H9 (cell line): ENCODE measurements around the gene CDH4. TPM values are rescaled to one million over a fixed set of nuclear protein-coding genes. Genes with fewer than 3 reads are reported as not detected.

Experiments
- DNase-seq: peaks from one replicate; pipeline ENCODE4 v3.0.0-alpha.2; 2017
- H2AFZ ChIP-seq: one replicate; pipeline ENCODE4 v1.6.1; 2013; ENCODE audit warnings: mild to moderate bottlenecking, low read length, control low read depth, moderate library complexity
- H2AK5ac ChIP-seq: 2 replicates; pipeline ENCODE4 v1.6.1; 2013; ENCODE audit warnings: low read length, control low read depth, mixed read lengths; ENCODE audit not compliant: insufficient read length
- H2BK120ac ChIP-seq: one replicate; pipeline ENCODE4 v1.6.1; 2013; ENCODE audit warnings: low read depth, mild to moderate bottlenecking, low read length, control low read depth, inconsistent platforms; ENCODE audit not compliant: poor library complexity, severe bottlenecking
- H2BK12ac ChIP-seq: 2 replicates; pipeline ENCODE4 v1.6.1; 2013; ENCODE audit warnings: low read length, control low read depth, mixed read lengths, low read depth; ENCODE audit not compliant: insufficient read length
- H2BK15ac ChIP-seq: 2 replicates; pipeline ENCODE4 v1.6.1; 2013; ENCODE audit warnings: low read depth, low read length, control low read depth
- H2BK20ac ChIP-seq: one replicate; pipeline ENCODE4 v1.6.1; 2013; ENCODE audit warnings: low read depth, mild to moderate bottlenecking, low read length, control low read depth, inconsistent platforms; ENCODE audit not compliant: poor library complexity, severe bottlenecking
- H2BK5ac ChIP-seq: 2 replicates; pipeline ENCODE4 v1.6.1; 2013; ENCODE audit warnings: low read length, control low read depth, mixed read lengths; ENCODE audit not compliant: insufficient read length
- H3K14ac ChIP-seq: 2 replicates; pipeline ENCODE4 v1.6.1; 2013; ENCODE audit warnings: low read length, control low read depth; ENCODE audit not compliant: insufficient read depth
- H3K18ac ChIP-seq: 2 replicates; pipeline ENCODE4 v1.6.1; 2013; ENCODE audit warnings: low read depth, mild to moderate bottlenecking, mixed read lengths, low read length, control low read depth; ENCODE audit not compliant: insufficient read length
- H3K23ac ChIP-seq: 2 replicates; pipeline ENCODE4 v1.6.1; 2013; ENCODE audit warnings: low read length, control low read depth, mixed read lengths, low read depth; ENCODE audit not compliant: insufficient read length
- H3K23me2 ChIP-seq: 2 replicates; pipeline ENCODE4 v1.6.1; 2013; ENCODE audit warnings: low read depth, mild to moderate bottlenecking, mixed read lengths, low read length, control low read depth; ENCODE audit not compliant: insufficient read length, poor library complexity, severe bottlenecking
- H3K27ac ChIP-seq: 2 replicates; pipeline ENCODE4 v1.5.1; 2013; ENCODE audit warnings: low read length, control low read depth, mixed read lengths, low read depth; ENCODE audit not compliant: insufficient read length
- H3K27me3 ChIP-seq: 2 replicates; pipeline ENCODE4 v1.6.1; 2013; ENCODE audit warnings: low read length, control low read depth, inconsistent platforms; ENCODE audit not compliant: insufficient read depth
- H3K4ac ChIP-seq: 2 replicates; pipeline ENCODE4 v1.6.1; 2013; ENCODE audit warnings: low read depth, mild to moderate bottlenecking, control low read depth, inconsistent platforms, low read length, moderate library complexity
- H3K4me1 ChIP-seq: 2 replicates; pipeline ENCODE4 v1.6.1; 2013; ENCODE audit warnings: low read length, control low read depth, inconsistent platforms; ENCODE audit not compliant: insufficient read depth
- H3K4me2 ChIP-seq: 2 replicates; pipeline ENCODE4 v1.6.1; 2013; ENCODE audit warnings: low read length, control low read depth, mixed read lengths; ENCODE audit not compliant: insufficient read length, insufficient read depth
- H3K56ac ChIP-seq: 2 replicates; pipeline ENCODE4 v1.6.1; 2013; ENCODE audit warnings: low read depth, mild to moderate bottlenecking, mixed read lengths, low read length, control low read depth; ENCODE audit not compliant: insufficient read length
- H3K79me1 ChIP-seq: 2 replicates; pipeline ENCODE4 v1.6.1; 2013; ENCODE audit warnings: low read depth, mild to moderate bottlenecking, moderate library complexity, low read length, control low read depth, inconsistent platforms; ENCODE audit not compliant: insufficient read depth, poor library complexity, severe bottlenecking
- H3K79me2 ChIP-seq: 2 replicates; pipeline ENCODE4 v1.6.1; 2013; ENCODE audit warnings: low read length, control low read depth, inconsistent platforms; ENCODE audit not compliant: insufficient read depth
- H3K9ac ChIP-seq: 2 replicates; pipeline ENCODE4 v1.6.1; 2013; ENCODE audit warnings: low read length, control low read depth, mixed read lengths; ENCODE audit not compliant: insufficient read length; ENCODE audit errors: extremely low read depth
- H3K9me3 ChIP-seq: one replicate; pipeline ENCODE4 v1.6.1; 2013; ENCODE audit warnings: low read depth, low read length, inconsistent platforms; ENCODE audit not compliant: control insufficient read depth
- H3T11ph ChIP-seq: one replicate; pipeline ENCODE4 v1.6.1; 2013; ENCODE audit warnings: mild to moderate bottlenecking, low read length, control low read depth, inconsistent platforms
- H4K20me1 ChIP-seq: one replicate; pipeline ENCODE4 v1.6.1; 2013; ENCODE audit not compliant: control insufficient read depth, insufficient read length, insufficient read depth
- H4K5ac ChIP-seq: 2 replicates; pipeline ENCODE4 v1.6.1; 2013; ENCODE audit warnings: low read depth, mild to moderate bottlenecking, mixed read lengths, low read length, control low read depth; ENCODE audit not compliant: insufficient read length
- H4K8ac ChIP-seq: replicated peaks from 2 replicates; pipeline ENCODE4 v1.6.1; 2013; ENCODE audit warnings: low read length, control low read depth, mixed read lengths, low read depth; ENCODE audit not compliant: insufficient read length
- H4K91ac ChIP-seq: 2 replicates; pipeline ENCODE4 v1.6.1; 2013; ENCODE audit warnings: low read depth, mild to moderate bottlenecking, moderate library complexity, mixed read lengths, low read length, control low read depth; ENCODE audit not compliant: insufficient read length
- H3K27ac Mint-ChIP-seq, 3 experiments: 2 replicates in 2 of 3; 3 replicates in 1 of 3; pipeline ENCODE4 v1.8.0; 2020 to 2021; ENCODE audit warnings: mixed read lengths in 3 of 3, mild to moderate bottlenecking in 1 of 3, moderate library complexity in 1 of 3
- H3K27me3 Mint-ChIP-seq: 2 replicates; pipeline ENCODE4 v1.8.0; 2021; ENCODE audit warnings: low read depth, mild to moderate bottlenecking, moderate library complexity, mixed read lengths
- H3K36me3 Mint-ChIP-seq, 3 experiments: 2 replicates in 2 of 3; 3 replicates in 1 of 3; pipeline ENCODE4 v1.8.0; 2020 to 2021; ENCODE audit warnings: low read depth in 3 of 3, mixed read lengths in 3 of 3; ENCODE audit not compliant: insufficient read depth in 1 of 3
- H3K4me1 Mint-ChIP-seq, 2 experiments: 2 replicates each; pipeline ENCODE4 v1.8.0; 2020; ENCODE audit warnings: mixed read lengths in 2 of 2
- H3K4me3 Mint-ChIP-seq, 2 experiments: 2 replicates in 1 of 2; 3 replicates in 1 of 2; pipeline ENCODE4 v1.8.0; 2020 to 2021; ENCODE audit warnings: mild to moderate bottlenecking in 2 of 2, mixed read lengths in 2 of 2, moderate library complexity in 1 of 2
- H3K9me3 Mint-ChIP-seq, 2 experiments: 2 replicates in 1 of 2; 3 replicates in 1 of 2; pipeline ENCODE4 v1.8.0; 2020; ENCODE audit warnings: mild to moderate bottlenecking in 2 of 2, mixed read lengths in 2 of 2, moderate library complexity in 1 of 2
- WGBS: extraction: QIAGEN DNeasy Blood & Tissue Kit; methylation state at CpG from one replicate; pipeline ENCODE4 v1.1.7; 2013; ENCODE audit warnings: missing lambda C conversion rate, low lambda C conversion rate, mixed read lengths; ENCODE audit not compliant: insufficient read length; ENCODE audit errors: extremely low coverage; 5-methylcytosine and 5-hydroxymethylcytosine counted together
- total RNA-seq: library from RNA; stranded (reverse); gene quantifications from 2 replicates; pipeline ENCODE4 v1.2.1, GENCODE V29; 2021
- TF ChIP-seq, protein P1 (sequence below): fragments of 200-600 bp; sonication (generic); conservative IDR thresholded peaks from 3 replicates; pipeline ENCODE4 v1.8.0; 2021; ENCODE audit warnings: antibody characterized with exemption, mild to moderate bottlenecking

The CDH4 gene
- total RNA-seq, 1 experiment from 2014 or later, result 3.0 TPM

DNA sequence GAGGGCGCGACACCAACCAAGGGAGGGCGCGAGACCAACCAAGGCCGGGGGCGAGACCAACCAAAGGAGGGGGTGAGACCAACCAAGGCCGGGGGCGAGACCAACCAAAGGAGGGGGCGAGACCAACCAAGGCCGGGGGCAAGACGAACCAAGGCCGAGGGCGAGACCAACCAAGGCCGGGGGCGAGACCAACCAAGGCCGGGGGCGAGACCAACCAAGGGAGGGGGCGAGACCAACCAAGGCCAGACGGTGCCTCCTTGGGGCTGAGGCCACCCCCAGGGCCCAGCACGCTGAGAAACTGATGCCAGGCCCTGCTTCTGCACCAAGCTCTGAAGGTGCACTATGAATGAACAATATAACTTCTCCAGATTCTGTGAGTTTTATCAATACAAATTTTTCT, 726.4 kb downstream of the CDH4 start:
- no peak overlapping the region for H2BK15ac ChIP-seq
- no peaks in the 10 kb centered on the region for H3K79me2 ChIP-seq
- H4K20me1 ChIP-seq, result no peaks in the 10 kb centered on the region
- H3K9me3 ChIP-seq, result no peaks in the 10 kb centered on the region
- H3K4me2 ChIP-seq, result no peak overlapping the region
- H3K56ac ChIP-seq, result no peak overlapping the region
- H2BK20ac ChIP-seq, result no peak overlapping the region
- H3K4me1 ChIP-seq, result no peaks in the 10 kb centered on the region
- no peak overlapping the region for H2AFZ ChIP-seq
- no peak overlapping the region for H2BK120ac ChIP-seq
- no peak overlapping the region for H4K8ac ChIP-seq
- Mint-ChIP-seq H3K36me3 (peaks cover 8 to 30% (median 25%) of the 10 kb centered on the region in 3 experiments; a peak in 6 of 7 replicates), H3K4me3 (no peak overlapping the region), H3K27ac (no peak overlapping the region; a peak in 1 of 7 replicates), H3K9me3 (no peaks in the 10 kb centered on the region; a peak in 1 of 5 replicates), H3K27me3 (no peaks in the 10 kb centered on the region), H3K4me1 (peaks cover 2% of the 10 kb centered on the region in 2 experiments; a peak in 2 of 4 replicates)
- H3K27me3 ChIP-seq, result no peaks in the 10 kb centered on the region
- no peak overlapping the region for H3K23ac ChIP-seq
- H2BK5ac ChIP-seq, result no peak overlapping the region
- TF ChIP-seq, protein P1, sequence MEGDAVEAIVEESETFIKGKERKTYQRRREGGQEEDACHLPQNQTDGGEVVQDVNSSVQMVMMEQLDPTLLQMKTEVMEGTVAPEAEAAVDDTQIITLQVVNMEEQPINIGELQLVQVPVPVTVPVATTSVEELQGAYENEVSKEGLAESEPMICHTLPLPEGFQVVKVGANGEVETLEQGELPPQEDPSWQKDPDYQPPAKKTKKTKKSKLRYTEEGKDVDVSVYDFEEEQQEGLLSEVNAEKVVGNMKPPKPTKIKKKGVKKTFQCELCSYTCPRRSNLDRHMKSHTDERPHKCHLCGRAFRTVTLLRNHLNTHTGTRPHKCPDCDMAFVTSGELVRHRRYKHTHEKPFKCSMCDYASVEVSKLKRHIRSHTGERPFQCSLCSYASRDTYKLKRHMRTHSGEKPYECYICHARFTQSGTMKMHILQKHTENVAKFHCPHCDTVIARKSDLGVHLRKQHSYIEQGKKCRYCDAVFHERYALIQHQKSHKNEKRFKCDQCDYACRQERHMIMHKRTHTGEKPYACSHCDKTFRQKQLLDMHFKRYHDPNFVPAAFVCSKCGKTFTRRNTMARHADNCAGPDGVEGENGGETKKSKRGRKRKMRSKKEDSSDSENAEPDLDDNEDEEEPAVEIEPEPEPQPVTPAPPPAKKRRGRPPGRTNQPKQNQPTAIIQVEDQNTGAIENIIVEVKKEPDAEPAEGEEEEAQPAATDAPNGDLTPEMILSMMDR, result no peak
- H2AK5ac ChIP-seq, result no peak overlapping the region
- no peaks in the 10 kb centered on the region for H3K79me1 ChIP-seq
- DNase-seq, result no peak
- no peak overlapping the region for H3K18ac ChIP-seq
- H3K9ac ChIP-seq, result no peak overlapping the region
- WGBS, result no CpG with 5 or more reads among the region's 20 CpGs
- no peak overlapping the region for H3K14ac ChIP-seq
- no peak overlapping the region for H4K5ac ChIP-seq
- H2BK12ac ChIP-seq, result no peak overlapping the region
- H4K91ac ChIP-seq, result no peak overlapping the region
- H3K4ac ChIP-seq, result no peak overlapping the region
- H3K27ac ChIP-seq, result no peak overlapping the region
- H3T11ph ChIP-seq, result no peak overlapping the region
- no peaks in the 10 kb centered on the region for H3K23me2 ChIP-seq
